ENCODE data around the gene USP17L5.
"Not testable (repeated sequence)": the region's sequence is repeated elsewhere in the genome, so short reads cannot be mapped to it uniquely, and the experiment has no call there.

DNA sequence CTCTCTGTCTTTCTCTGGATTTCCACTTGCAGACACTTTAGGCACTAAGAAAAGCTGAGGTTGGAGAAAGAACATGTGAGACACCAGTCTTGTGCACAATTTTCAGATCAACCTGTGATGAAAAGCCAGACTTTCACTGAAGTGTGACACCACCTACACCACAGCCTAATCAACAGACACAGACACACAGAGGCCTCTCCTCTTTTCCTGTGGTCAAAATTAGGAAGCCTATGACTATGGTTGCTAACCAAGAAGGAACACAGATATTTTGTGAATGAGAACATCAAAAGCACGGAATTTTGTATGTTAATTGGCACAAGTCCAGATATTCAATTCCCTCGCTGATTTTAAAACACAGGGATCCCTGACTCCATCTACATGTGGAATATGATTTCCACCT lies 49.8 kb downstream of the USP17L5 start:
- TF ChIP-seq EZH2 (IDR thresholded peaks at IDR 0.05); POLR2AphosphoS5 (IDR thresholded peaks at IDR 0.05; ENCODE audit: borderline replicate concordance, low read depth, low read length): not testable (repeated sequence)
